ENCODE data around the gene DYNLT5. TPM values are rescaled to one million over a fixed set of nuclear protein-coding genes. Genes with fewer than 3 reads are reported as not detected.

Gene DYNLT5
- total RNA-seq, 2 donors from 2014 or later: 1.2 to 8.3 TPM

- no peaks in the 10 kb centered on the region for H3K36me3 Mint-ChIP-seq (ENCODE audit: low read depth)
- no peak overlapping the region for H3K27ac Mint-ChIP-seq
- Histone ChIP-seq H3K4me1 (ENCODE audit: control insufficient read depth, insufficient read depth, low read length) (no peaks in the 10 kb centered on the region), H3K27ac (ENCODE audit: low read depth, low read length) (no peak overlapping the region), H3K4me3 (ENCODE audit: low read length) (no peak overlapping the region), H3K9me3 (ENCODE audit: control insufficient read depth, low read length) (no peaks in the 10 kb centered on the region), H3K36me3 (ENCODE audit: control insufficient read depth, insufficient read depth, low read length) (no peaks in the 10 kb centered on the region), H3K27me3 (ENCODE audit: control insufficient read depth, insufficient read depth, low read length, poor library complexity, severe bottlenecking) (peaks cover 4% of the 10 kb centered on the region), H3K9ac (ENCODE audit: extremely low read depth, low read length, poor library complexity, severe bottlenecking) (no peak overlapping the region)
- peaks cover 4% of the 10 kb centered on the region for H3K9me3 Mint-ChIP-seq
- TF ChIP-seq, protein P1, sequence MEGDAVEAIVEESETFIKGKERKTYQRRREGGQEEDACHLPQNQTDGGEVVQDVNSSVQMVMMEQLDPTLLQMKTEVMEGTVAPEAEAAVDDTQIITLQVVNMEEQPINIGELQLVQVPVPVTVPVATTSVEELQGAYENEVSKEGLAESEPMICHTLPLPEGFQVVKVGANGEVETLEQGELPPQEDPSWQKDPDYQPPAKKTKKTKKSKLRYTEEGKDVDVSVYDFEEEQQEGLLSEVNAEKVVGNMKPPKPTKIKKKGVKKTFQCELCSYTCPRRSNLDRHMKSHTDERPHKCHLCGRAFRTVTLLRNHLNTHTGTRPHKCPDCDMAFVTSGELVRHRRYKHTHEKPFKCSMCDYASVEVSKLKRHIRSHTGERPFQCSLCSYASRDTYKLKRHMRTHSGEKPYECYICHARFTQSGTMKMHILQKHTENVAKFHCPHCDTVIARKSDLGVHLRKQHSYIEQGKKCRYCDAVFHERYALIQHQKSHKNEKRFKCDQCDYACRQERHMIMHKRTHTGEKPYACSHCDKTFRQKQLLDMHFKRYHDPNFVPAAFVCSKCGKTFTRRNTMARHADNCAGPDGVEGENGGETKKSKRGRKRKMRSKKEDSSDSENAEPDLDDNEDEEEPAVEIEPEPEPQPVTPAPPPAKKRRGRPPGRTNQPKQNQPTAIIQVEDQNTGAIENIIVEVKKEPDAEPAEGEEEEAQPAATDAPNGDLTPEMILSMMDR (conservative IDR thresholded peaks at IDR 0.05): no peak
- peaks cover 5% of the 10 kb centered on the region for H3K4me1 Mint-ChIP-seq
- peaks cover 12% of the 10 kb centered on the region for H3K27me3 Mint-ChIP-seq (ENCODE audit: insufficient read depth)
- H3K4me3 Mint-ChIP-seq: no peak overlapping the region
- DNase-seq: no peak
Observed at GRCh38 chr1:66767626-66768025, 15.4 kb downstream of the DYNLT5 start.

DNA sequence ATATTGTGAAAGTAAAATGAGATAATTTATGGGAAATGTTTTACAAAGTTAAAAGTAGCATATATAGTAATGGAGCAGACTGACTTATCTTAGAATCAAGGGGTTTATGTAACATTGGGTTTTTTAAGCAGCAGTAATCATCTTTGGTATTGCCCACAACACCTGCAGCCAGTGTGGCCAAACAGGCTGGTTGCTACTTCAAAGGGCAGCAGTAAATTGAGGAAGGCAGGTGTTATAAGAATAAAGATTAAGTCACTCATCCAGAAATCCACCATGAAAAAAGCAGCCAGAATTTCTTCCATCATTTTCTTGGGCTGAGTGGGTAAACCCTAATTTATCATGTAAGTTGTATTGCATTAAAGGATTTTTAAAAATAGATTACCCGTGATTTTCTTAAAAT lies 16.7 kb downstream of the DYNLT5 start:
- H3K9me3 Mint-ChIP-seq: no peaks in the 10 kb centered on the region
- TF ChIP-seq, protein P1 (conservative IDR thresholded peaks at IDR 0.05): no peak
- H3K27me3 ChIP-seq (ENCODE audit: control insufficient read depth, insufficient read depth, low read length, poor library complexity, severe bottlenecking): peaks cover 4% of the 10 kb centered on the region
- no peaks in the 10 kb centered on the region for H3K4me1 ChIP-seq (ENCODE audit: control insufficient read depth, insufficient read depth, low read length)
- WGBS, 2 experiments (ENCODE audit: insufficient coverage in 1 of 2, insufficient read length in 1 of 2): 88% methylated on average over 1 of the region's 1 CpG; no CpG with 5 or more reads in 1 of the 2 experiments
- H3K27ac Mint-ChIP-seq: no peak overlapping the region
- H3K4me3 Mint-ChIP-seq: no peak overlapping the region
- H3K4me3 ChIP-seq (ENCODE audit: low read length): no peak overlapping the region
- peaks cover 11% of the 10 kb centered on the region for H3K4me1 Mint-ChIP-seq
- no peaks in the 10 kb centered on the region for H3K9me3 ChIP-seq (ENCODE audit: control insufficient read depth, low read length)
- H3K27ac ChIP-seq (ENCODE audit: low read depth, low read length): no peak overlapping the region
- H3K36me3 Mint-ChIP-seq (ENCODE audit: low read depth): no peaks in the 10 kb centered on the region
- peaks cover 12% of the 10 kb centered on the region for H3K27me3 Mint-ChIP-seq (ENCODE audit: insufficient read depth)
- H3K36me3 ChIP-seq (ENCODE audit: control insufficient read depth, insufficient read depth, low read length): no peaks in the 10 kb centered on the region
- H3K9ac ChIP-seq (ENCODE audit: extremely low read depth, low read length, poor library complexity, severe bottlenecking): no peak overlapping the region
- DNase-seq: no peak

DNA sequence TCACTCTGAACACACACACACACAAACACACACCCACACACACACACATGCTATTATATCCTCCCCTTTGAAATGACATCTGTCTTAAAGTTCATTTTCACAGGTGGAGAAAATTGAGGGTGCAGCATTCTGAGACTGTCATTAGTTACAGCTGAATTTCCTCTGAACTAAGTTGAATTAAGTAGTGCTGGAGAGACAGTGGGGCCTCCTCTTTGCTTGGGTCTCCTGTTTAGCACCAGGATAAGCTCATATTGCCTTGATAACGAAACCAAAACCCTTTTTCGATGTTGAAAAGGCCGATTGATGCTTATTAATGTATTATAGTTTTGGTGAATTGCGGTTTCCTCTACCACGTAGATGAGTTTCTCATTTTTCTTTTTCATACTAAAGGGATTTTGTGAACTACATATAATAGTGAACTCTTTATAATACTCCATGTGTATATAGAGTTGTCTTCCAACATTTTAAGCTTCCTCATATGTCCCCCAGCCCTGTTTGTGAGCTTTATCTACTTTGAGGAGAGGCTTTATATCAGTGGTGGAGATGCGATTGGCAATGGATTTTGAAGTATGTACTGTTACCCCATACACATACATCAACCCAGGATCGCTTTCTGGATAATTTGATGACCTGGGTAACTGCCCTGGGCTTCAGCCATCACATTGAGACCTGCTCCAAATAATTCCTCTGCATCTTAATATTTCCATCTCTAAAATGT lies 17.4 kb downstream of the DYNLT5 start:
- Mint-ChIP-seq H3K4me3 (no peak overlapping the region), H3K27me3 (ENCODE audit: insufficient read depth) (peaks cover 12% of the 10 kb centered on the region), H3K27ac (no peak overlapping the region), H3K36me3 (ENCODE audit: low read depth) (no peaks in the 10 kb centered on the region), H3K9me3 (no peaks in the 10 kb centered on the region), H3K4me1 (peaks cover 12% of the 10 kb centered on the region)
- no peak overlapping the region for H3K27ac ChIP-seq (ENCODE audit: low read depth, low read length)
- peaks cover 4% of the 10 kb centered on the region for H3K27me3 ChIP-seq (ENCODE audit: control insufficient read depth, insufficient read depth, low read length, poor library complexity, severe bottlenecking)
- TF ChIP-seq, protein P1 (conservative IDR thresholded peaks at IDR 0.05): no peak
- H3K4me3 ChIP-seq (ENCODE audit: low read length): no peak overlapping the region
- WGBS, 2 experiments (ENCODE audit: insufficient coverage in 1 of 2, insufficient read length in 1 of 2): 95 to 100% methylated on average over 1 to 6 of the region's 7 CpGs
- no peaks in the 10 kb centered on the region for H3K36me3 ChIP-seq (ENCODE audit: control insufficient read depth, insufficient read depth, low read length)
- no peaks in the 10 kb centered on the region for H3K4me1 ChIP-seq (ENCODE audit: control insufficient read depth, insufficient read depth, low read length)
- no peak overlapping the region for H3K9ac ChIP-seq (ENCODE audit: extremely low read depth, low read length, poor library complexity, severe bottlenecking)
- no peaks in the 10 kb centered on the region for H3K9me3 ChIP-seq (ENCODE audit: control insufficient read depth, low read length)
- no peak for DNase-seq
